Measurements from ENCODE around the gene ATOH1. TPM values are rescaled to one million over a fixed set of nuclear protein-coding genes. Genes with fewer than 3 reads are reported as not detected.

The ATOH1 gene
- polyA plus RNA-seq, 3 donors = not detected

DNA sequence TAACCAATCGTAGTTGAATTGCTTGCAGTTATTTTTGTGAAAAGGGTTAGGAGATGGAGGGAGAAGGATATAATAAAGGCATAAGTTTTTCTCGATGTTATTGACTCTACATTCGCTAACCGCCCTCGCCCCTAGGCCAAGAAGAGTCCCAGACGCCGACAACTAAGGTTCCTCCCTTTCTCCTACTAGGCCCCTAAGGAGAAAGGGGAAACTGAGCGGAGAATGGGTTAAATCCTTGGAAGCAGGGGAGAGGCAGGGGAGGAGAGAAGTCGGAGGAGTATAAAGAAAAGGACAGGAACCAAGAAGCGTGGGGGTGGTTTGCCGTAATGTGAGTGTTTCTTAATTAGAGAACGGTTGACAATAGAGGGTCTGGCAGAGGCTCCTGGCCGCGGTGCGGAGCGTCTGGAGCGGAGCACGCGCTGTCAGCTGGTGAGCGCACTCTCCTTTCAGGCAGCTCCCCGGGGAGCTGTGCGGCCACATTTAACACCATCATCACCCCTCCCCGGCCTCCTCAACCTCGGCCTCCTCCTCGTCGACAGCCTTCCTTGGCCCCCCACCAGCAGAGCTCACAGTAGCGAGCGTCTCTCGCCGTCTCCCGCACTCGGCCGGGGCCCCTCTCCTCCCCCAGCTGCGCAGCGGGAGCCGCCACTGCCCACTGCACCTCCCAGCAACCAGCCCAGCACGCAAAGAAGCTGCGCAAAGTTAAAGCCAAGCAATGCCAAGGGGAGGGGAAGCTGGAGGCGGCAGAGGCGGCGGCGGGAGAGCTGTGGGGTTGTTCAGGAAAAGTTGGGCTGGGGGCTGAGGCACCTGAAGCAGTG lies 5.9 kb downstream of the ATOH1 start:
- DNase-seq (ENCODE audit: low read depth in 3 of 3, low spot score in 2 of 3) = no peak

DNA sequence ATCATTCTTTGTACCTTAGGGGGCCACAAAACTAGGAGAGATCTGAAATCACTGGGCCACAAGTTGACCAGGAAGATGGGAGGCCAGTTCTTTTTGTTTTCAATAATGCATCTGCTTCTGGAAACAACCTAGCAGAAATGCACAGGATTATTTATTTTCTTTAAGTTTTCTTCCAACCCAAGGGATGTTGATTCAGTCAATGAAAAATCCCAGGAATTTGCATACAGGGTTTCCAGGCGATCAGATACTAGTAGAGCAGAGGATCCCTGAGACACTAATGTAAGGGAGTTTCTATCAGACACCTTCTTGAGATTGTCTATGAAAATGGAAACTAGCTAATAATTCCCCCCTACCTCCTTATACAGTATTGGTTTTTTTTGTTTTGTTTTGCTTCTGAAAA lies 7.4 kb downstream of the ATOH1 start:
- no peak for DNase-seq (ENCODE audit: low read depth in 3 of 3, low spot score in 2 of 3)

DNA sequence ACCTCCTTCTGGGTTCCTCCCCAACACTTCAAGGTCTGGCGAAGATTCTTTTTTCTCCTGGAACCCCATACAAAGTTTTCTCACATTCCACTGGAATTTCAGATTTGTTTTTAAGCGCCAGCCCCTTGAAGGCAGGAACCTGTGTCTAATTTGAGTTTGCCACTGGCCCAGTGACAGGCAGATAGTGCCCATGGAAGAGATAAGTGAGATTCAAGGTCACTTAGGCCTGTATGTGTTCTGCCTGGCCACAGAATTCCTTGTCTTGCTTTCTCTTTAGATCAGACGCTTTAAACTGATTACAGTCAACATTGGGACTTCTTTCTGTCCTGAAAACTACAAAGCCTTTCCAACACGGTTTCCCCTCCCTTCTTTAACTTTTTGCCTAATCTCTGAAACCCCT lies 11.2 kb downstream of the ATOH1 start:
- DNase-seq (ENCODE audit: low read depth in 3 of 3, low spot score in 2 of 3) = no peak

DNA sequence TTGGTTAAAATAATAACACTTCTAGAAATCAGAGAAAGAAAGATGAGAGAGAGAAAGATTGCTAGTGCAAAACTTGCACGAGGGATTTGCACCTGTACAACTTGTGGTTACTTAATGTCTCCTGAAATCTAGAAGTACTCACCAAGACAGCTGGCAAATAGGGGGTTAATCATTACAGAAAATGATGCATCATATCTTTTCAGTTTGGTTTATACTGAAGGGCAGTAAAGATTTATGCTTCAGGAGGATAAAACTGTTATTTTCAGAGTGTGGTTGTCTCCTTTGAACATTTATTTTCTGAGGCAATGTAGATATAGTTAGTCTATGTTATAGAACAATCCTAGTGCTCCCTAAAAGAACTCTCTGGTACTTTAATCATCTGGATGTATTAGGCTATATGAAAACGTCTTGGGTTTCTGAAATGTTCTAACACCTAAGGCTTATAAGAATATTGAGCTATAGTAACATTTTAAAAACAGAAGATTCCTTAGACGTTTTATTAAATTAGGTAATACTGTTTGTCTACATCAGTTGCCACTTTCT lies 13.3 kb downstream of the ATOH1 start:
- DNase-seq (ENCODE audit: low read depth in 3 of 3, low spot score in 2 of 3) = no peak

DNA sequence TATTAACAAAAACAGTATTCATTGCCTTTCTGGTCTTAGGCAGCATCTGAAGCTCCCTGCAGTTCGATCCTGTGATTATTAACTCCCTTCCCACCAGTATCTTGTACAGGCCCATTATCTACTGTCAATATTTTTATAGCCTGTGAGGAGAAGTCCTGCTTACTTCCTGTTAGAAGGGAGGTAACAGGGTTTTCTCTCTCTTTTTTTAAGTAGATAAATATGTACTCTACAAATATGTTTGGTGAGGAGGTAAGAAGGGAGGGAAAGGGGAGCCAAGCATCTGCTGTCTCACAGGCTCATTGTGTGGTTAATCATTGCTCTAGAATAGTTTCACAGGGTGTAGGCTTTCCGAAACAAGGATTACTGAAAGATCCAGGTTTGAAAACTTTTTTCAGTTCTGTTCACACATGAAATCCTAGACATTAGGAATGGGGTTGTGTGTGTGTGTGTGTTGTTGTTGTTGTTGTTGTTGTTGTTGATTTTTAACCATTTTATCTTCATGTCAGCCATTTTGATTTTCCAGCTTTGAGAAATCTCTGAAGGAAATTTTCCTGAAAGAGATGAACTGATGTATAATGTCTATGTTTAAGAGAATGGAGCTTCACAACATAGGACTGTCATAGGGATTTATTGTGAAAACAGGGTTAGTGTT lies 14.2 kb downstream of the ATOH1 start:
- no peak for DNase-seq (ENCODE audit: low read depth in 3 of 3, low spot score in 2 of 3)

DNA sequence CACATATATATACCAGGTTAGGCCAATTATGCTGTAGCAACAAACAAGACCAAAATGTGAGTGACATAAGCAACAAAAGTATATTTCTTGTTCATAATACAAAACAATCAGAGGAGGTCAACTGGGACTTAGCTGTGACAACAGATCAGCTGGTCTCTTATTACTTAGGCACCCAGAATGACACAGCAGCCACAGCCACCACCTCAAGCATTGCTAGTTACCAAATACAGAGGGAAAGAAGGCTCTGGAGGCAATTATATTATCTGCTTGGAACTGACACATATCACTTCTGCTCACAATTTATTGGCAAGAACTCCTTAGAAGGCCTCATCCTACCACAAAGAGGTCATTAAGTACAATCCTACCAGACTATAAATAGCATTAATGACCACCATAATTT lies 15.2 kb downstream of the ATOH1 start:
- no peak for DNase-seq (ENCODE audit: low read depth in 3 of 3, low spot score in 2 of 3)

DNA sequence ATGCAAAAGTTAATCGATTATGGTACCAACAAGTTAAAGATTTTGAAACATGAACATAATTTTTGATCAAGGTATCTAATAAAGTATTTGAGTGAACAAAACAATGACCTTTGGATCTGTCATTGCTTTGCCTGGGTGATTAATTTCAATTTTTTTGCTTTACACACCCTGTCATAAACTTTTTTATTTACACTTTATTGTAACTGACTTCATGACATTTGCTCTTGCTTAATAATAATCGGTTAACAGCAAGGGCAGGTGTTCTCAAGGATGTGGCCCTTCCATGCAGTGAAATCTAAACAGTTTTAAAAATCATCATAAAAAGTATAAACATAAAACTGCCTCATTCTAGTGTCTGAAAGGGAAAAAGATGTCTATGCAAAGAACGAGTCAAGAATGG lies 24.1 kb downstream of the ATOH1 start:
- DNase-seq (ENCODE audit: low read depth in 3 of 3, low spot score in 2 of 3) = no peak

DNA sequence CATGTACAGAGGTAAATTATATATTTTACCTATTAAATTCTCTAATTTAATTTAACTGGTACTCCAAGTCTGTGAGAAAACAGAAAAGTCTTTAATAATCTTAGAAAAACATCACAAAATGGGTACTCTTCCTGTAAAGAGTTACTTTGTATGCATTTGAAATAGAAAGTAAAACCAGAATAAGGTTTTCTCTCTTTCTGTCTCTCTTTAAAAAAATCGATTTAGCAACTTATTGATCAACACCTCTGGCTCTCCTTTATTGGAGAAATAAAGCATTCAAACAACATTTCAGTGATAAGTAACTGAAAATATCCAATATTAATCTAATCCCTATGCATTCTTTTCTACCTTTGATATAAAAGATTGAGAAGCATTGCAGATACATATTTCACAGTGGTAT lies 27.4 kb downstream of the ATOH1 start:
- no peak for DNase-seq (ENCODE audit: low read depth in 3 of 3, low spot score in 2 of 3)

DNA sequence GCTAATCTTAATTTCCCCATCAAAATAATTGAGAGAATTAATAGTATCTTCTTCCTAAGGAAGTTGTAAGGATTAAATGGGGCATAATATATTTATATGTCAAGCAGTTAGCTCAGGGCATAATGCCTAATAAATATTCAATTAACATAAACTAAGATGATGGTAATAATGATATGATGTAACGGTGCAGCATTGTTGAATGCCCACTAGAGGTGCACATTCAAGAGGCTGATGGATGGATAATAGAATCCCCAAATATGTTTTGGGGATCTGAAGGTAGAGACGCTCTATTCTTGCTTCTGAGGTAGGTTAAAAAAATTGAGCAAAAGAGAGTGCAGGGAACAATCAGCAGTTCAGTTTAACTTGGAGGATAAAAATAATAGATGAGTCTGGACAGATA lies 37.1 kb downstream of the ATOH1 start:
- no peak for DNase-seq (ENCODE audit: low read depth in 3 of 3, low spot score in 2 of 3)

DNA sequence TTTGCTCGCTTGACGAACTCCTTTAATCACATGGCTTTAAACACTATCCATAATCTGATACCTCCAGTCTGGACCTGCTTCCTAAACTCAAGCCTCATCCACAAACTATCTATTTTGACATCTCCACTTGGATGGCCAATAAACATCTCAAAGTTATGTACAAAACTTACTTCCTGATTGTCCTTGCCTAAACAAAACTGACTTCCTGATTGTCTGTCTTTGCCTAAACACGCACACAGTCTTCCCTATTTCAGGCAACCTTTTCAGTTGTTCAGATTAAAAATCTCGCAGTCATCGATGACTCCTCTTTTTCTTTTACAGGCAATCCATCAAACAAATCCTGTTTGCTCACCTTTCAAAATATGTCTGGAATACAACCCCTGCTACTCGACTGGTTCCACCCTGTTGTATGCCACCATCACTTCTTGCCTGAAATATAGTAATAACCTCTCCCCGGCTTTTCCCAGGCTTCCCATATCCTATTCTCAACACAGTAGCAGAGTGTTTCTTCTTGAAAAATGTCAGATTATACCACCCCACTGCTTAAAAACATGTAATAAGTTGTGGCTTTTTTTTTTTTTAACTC lies 39.0 kb downstream of the ATOH1 start:
- no peak for DNase-seq (ENCODE audit: low read depth in 3 of 3, low spot score in 2 of 3)

DNA sequence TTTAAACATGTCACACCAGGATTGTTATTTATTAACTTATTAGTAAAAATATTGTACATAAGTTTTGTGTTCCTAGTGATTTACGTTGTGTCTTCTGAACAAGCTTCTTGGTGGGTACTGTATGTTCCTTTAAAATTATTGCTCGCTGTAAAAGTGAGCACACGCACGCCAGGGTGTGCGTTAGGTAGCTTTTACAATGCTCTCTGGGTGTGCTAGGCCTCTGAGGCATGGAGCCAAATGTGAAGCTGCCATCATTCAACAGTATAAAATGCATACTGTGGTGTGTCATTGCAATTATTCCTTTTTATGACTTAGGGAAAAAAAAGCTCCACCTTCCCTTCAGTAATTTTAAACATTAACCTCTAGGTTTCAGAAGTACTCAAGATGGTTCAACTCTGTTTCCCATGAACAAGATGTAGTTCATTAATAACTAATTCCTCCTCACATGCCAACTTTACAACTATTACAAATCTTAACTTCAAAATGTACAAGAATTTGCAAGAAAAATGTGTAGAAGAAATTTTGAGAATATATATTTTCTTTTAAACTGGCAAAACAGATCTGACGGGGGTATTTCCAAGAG lies 42.4 kb downstream of the ATOH1 start:
- no peak for DNase-seq (ENCODE audit: low read depth in 3 of 3, low spot score in 2 of 3)

DNA sequence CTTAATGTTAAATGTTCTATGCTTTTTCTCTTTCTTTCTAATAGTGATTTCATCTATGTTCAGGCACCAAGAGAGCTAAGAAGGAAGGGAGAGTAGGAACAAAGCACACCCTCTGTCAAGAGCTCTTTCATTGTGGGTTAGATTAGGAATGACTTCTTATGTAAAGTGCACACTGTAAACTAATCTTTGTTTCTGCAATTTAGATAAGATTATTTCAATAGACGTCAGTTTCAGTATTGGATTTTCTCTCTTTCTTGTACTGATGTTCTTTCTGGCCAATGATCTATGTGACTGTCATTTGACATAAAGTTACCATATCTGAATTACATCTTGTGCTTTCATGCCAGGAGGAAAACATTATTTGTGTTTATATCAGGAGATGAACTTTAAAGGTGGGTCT lies 48.2 kb downstream of the ATOH1 start:
- DNase-seq (ENCODE audit: low read depth in 3 of 3, low spot score in 2 of 3) = no peak

DNA sequence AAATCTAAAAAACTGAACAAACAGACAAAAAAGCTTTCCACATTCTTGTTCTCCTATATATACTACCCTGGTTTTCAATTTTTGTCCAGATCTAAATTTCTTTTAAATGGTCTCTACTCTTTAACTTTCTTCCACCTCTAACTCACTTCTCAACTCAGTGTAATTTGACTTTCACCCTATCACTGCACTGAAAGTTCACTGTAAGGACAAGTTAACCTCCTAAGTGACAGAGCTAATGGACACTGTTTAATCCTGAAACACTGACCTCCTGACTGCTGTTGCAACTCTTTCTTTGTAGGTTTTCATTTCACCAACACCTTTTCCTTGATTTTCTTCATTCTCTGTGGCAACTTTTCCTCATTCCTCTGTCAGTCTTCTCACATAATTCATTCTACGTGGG lies 50.0 kb downstream of the ATOH1 start:
- no peak for DNase-seq (ENCODE audit: low read depth in 3 of 3, low spot score in 2 of 3)

DNA sequence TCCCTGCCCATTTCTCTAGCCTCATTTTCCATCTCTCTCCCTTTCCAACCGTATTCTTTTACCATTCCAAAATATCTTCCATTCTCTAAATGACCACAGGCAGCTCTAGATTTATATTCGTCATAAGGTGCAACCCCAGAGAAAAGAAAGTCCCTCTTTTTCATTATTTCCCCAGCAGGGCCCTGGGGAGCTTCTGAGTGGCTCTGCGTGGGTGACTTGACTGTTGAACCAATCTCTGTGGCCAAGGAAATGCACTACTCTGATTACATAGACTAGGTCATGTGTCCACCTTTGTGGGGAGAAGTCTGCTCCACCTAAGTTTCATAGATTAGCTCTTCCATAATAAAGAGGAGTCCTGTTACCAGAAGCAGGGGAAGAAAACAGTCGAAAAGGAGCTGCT lies 51.4 kb downstream of the ATOH1 start:
- no peak for DNase-seq (ENCODE audit: low read depth in 3 of 3, low spot score in 2 of 3)
